ENCODE data around the gene PIGM. TPM values are rescaled to one million over a fixed set of nuclear protein-coding genes. Genes with fewer than 3 reads are reported as not detected.

Gene PIGM
- total RNA-seq, result 1 to 10 TPM; 3.3 to 3.4 TPM
- long read RNA-seq, full-length matches to known transcripts, result 8 of 8 reads
- long read RNA-seq, partial matches to known transcripts, result 0 of 8 reads
- long read RNA-seq, other reads (novel, unspliced or antisense), result 0 of 8 reads

DNA sequence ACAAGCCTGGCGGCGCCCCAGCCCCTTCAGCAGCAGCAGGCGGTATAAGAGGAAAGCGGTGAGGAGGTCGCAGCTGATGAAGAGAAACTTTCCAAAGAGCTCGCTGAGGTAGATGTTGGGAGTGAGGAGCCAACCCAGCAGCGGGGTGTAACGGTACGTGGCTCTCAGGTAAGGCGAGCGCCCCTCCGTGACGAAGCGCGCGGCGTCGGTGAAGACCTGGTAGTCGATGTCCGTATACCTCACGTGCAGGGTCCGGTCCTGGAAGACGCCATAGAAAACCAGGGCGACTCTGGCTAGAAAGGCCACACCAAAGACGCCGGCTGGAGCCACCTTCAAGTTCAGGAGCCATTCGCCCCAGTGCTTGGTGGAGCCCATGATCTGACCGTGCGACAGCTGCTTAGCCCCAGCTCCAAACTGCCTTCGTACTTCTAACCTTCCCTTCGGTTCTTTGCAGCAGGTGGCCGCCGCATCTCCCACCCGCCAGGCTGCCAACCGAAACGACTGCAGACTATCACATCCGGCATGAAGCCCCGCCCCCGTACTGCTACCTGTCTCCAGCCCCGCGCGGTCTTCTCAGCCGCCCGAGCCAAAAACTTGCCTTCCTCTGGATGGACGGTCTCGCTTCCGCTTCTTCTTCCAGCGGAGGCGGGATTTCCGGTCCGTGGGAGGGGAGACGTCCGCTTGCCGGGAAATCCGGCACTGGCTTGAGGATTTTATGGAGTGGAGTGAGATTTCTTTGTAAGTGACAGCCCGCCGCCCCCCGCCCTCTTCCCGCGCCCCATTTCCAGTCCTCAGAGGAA is at the start of gene PIGM:
Gene PIGM, minus strand, starts transcription at position 626 of the 800 bp plus-strand sequence. Its CDS starts 251 bp downstream, at position 375.
- ATAC-seq (peak; percentile 97 to 98), DNase-seq (peak; percentile 96)
- intact Hi-C loops (cut with DNase I), result no loop called here

DNA sequence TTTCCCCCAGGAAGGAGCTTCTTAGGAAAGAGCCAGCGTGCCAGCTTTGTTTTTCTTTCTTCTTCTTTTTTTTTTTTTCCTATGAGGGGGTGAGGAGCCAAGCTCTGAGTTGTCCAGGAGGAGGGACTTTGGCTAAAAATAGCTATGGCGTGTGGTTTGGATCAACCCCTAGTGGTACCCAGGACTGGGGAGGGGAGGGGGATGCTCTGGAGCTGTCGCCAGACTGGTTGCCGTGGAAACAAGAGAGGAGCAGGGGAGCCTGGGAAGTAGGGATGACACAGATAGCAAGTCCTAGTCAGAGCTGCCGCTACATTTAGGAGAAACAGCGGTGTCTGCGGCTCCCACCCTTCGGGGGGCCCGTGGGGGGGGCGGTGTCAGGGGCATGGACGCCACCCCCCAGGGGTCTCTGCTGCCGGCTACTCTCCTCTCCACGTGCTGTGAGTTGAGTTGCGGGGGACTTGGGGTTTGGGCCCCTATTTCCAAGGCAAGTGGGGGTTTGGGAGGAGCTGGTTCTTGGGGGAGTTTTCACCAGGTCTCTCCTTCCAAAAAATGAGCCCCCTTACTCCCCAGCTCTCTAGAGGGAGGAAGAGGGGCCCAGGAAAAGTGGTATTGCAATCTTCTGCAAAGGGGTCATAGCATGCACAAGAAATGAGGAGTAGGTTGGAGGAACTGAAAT is 49.6 kb upstream of the PIGM start, which contains the start of gene KCNJ9:
Gene KCNJ9, plus strand, starts transcription at position 278 of the 676 bp plus-strand sequence. CDS start 2,493 bp downstream, outside the sequence.
- DNase-seq (no peak), ATAC-seq (no peak)
- intact Hi-C loops (cut with DNase I), result loop anchor here in 1 of 2 donors (10.0 kb wide), 1 partner anchor 293 kb away; no protein-coding TSS in a partner anchor

DNA sequence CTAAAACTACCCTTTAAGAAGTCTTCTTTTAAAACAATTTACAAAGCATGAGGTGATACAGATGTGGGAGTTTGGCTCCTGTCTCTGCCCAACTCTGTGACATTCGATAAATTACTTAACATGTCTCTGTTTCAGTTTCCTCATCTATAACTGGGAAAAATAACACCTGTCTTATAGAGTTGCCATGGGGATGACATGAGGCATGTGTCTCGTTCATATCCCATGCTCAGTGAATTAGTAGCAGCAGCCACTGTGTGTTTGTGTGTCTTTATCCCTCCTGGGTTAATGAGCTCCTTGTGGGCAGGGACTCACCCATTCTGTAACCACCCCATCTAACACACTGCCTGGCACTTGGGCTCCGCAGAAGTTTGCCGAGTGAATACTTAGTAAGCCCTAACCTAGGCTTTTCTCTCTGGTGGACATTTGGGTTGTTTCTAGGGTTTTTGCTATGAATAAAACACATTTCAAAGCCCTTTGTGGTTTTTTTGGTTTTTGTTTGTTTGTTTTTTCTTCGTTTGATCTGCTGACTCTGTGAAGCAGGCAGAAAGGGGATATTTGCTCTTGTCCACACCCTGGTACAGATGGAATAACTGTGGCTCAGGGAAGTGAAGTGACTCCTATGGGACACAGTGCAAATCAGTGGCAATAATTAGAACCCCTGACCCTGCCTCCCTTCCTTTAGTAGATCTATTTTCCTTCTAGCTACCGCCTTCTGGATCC is 48.8 kb upstream of the PIGM start:
- intact Hi-C loops (cut with DNase I), result loop anchor here in 1 of 2 donors (10.0 kb wide), 1 partner anchor 294 kb away; no protein-coding TSS in a partner anchor
- ATAC-seq, result no peak
- no peak for DNase-seq

DNA sequence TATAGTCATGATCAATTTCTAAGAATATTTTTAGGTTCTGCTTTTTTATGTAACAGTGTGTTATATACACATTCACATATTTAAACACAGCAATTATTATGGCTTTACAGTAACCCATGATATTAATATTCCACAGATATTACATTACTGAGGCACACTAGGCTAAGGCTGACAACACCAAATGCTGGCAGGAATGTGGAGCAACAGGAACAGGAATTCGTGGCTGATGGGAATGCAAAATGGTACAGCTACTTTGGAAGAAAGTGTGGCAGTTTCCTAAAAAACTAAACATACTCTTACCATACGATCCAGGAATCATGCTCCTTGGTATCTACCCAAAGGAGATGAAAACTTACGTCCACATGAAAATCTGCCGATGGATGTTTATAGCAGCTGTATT is 47.7 kb upstream of the PIGM start:
- intact Hi-C loops (cut with DNase I), result no loop called here
- DNase-seq, result no peak
- no peak for ATAC-seq

DNA sequence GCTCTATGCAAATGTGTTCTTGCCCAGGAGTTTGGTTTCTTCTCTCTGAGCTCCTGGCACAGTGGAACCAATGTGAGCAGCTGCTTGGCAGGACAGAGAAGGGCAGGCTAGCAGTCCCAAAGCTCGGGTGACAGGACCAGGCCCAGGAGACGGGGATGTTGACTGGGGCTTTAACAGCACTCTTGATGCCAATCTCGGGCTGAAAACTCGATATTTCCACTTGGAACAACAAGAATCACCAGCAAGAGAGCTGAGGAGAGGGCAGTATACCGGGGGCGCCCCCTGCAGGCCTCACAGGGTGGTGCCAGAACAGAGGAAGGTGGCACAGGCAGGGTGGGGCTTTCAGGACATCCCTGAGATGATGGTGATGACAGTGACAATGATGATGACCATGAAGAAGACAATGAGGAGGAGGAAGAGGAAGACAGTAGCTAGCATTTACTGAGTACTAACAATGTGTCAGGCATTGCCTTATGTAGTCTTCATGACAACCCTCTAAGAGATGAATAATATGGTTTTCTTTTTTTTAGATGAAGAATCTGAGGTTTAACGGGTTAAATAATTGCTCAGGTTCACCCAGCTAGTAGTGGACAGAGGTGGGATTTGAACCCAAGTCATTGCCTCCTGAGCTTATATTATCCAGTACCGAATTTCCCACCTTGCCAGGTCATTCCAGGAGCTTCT is 46.9 kb upstream of the PIGM start:
- no peak for DNase-seq
- intact Hi-C loops (cut with DNase I), result no loop called here
- ATAC-seq, result peak; percentile 34 to 39

DNA sequence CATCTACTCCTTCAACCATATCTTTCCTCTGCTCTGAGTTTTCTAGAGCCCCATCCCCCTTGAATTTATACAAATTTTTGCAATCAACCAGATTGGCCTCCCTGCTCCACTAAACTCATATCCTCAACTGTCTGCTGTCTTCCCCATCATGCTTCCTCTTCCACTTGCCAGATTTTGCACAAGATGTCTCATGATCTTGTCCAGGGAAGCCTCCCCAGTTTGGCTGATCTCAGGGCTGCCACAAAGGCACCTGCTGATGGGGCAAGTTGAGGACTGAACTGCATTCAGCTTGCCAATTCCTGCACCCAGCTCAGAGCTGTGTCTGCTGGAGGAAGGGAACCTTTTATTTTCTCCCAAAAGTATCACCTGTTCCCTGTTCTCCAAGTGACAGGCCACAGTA is 45.7 kb upstream of the PIGM start:
- ATAC-seq (no peak), DNase-seq (no peak)
- intact Hi-C loops (cut with DNase I), result no loop called here

DNA sequence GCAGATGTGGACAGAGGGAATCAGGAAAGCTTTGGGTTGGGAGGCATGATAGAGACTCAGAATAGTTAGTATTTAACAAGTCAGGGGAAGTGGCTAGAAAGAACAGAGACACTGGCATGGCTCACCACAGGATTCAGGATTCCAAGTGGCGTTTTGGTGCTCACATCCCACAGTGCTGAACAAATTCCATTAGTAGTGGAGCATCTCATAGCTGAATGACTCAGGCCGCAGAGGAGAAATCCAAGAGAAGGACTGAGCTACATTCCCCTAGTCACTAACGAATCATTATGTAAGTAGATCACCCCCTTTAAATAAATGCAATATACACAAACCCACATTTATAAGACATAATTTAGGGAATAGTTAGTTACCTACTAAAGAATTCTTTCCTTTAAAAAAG is 44.5 kb upstream of the PIGM start:
- no peak for ATAC-seq
- DNase-seq, result no peak
- intact Hi-C loops (cut with DNase I), result no loop called here

DNA sequence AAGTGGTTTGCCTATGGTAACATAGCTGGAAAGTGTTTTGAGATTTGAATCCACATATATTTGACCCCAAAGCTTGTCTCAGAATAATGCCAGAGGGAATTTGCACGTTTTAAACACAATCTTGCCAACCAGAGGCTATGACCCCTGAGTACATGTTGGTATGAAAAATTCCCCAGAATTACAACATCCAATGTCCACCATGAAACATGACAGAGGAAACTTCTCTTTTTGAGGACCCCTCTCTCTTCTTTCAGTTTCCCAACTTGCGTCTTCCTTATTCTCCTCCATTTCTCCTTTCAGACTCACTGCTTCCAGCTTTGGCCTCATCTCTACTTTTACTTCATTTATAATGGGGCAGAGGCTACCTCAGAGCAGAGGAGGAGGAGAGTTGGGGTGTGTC is 44.0 kb upstream of the PIGM start:
- DNase-seq (no peak), ATAC-seq (no peak)
- intact Hi-C loops (cut with DNase I), result no loop called here

DNA sequence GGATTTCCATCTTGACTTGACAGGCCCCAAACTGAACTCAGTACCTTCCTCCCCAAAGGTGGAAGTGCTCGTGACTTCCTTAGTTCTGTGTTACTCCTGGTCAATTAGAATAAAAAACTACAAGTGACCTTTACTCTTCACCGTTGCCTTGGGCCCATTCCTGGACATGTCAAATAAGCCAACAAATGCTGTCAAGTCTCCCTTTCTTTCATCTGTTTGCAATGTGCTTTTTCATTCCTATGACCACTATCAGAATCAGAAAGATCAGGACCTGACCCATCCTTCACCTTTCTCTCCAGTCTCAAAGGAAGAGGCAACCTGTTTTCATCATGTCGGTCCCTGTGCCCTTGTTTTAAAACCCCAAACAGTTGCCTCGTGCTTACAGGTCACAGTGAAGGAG is 43.1 kb upstream of the PIGM start:
- DNase-seq (no peak), ATAC-seq (no peak)
- intact Hi-C loops (cut with DNase I), result no loop called here

DNA sequence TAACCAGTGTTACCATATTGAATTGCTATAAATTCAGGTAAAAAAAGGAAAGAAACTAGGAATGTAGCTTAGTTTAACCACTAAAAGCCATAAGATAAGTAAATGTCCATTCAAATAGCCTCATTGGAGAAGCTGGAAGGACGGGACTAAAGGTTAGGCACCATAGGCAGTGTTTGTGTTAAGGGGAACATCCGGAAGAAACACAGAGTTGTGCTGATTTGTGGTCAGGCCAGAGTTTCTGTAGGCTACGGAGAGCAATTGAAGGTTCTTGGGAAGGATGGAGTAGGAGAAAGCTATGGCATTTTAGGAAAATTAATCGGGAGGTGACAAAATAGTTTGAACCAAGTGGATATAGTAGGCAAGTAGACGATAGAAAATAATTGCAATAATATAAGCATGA is 39.5 kb upstream of the PIGM start:
- ATAC-seq (no peak), DNase-seq (no peak)
- intact Hi-C loops (cut with DNase I), result no loop called here

DNA sequence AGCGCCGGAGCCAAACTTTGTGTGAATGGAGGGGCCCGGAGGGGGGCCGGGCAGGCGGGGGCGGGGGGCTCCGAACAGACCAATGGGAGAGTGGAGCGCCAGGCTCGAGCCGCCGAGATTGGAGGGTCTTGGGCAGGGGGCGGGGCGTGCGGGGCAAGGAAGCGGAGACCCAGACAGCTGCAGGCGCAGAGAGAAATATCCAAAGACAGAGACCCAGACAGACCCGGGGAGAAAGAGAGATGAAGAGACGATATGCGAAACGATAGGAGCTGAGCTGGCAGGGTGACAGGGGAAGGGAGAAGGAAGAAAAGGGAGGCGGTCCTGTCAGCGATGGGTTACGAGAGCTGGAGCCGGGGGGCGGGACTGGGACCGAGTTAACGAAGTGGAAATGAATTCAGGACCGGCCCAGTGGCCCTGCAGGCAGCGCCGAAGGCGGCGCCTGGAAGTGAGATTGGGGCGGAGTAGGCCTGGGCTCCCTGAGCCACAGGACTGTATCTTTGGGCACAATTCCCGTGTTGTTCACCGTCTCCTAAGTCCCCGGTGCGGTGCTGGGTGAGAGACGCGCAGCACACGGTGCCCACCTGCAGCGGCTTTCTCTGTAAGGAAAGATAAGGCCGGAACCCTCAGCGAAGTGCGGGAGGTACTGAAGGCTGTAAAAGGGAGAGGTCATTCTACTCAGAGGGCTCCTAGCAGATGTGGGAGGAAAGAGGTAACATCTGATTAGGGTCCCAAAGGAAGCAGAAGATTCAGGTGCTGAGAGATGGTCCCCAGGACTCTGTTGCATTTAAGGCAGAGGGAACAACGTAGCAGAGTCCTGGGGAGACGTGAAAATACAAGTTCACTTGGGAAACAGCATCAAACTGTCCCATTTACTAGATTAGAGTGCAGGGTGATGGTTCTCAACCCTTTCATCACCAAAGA is 38.7 kb upstream of the PIGM start:
- ATAC-seq (peak; percentile 95 to 97), DNase-seq (peak; percentile 87)
- intact Hi-C loops (cut with DNase I), result no loop called here

DNA sequence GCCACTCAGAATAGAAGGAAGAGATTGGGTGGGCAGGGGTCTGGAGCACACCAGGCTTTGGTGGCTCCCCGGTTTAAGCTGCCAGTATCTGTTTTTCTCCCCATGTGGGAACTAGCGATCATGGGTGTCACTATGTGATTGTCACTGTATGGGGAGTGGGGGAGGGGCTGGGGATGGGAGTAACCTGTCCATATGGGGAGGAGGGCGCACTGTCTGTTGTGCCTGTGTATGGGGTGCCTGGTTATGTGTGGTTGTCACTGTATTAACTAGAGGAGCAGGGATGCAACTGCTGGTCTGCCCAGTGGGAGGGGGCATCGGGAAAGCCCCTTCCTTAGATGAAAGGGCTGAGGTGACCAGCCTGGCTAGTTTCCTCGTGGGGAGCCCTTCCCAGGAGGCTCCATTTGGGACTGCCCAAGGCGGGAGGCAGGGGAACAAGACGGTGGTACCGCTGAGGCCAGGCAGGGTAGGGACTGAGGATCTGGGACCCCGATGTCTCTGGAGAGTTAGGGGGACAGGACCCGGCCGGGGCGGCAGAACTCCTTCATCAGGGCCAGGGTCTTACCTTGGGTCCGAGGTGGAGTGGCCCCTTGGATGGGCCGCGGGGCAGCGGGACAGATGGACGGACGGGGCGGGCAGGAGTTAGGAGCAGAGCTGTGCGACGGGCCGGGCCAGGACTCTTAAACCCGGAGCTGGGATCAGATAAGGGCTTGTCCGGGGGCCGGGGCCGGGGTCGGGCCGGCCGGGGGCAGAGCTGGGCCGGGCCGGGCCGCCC is 37.9 kb upstream of the PIGM start, which contains the start of gene KCNJ10:
Gene KCNJ10, minus strand, starts transcription at position 701 of the 772 bp plus-strand sequence. CDS start 27,628 bp downstream, outside the sequence.
- ATAC-seq (peak in 1 of 2 donors; percentile 76), DNase-seq (no peak)
- intact Hi-C loops (cut with DNase I), result no loop called here

DNA sequence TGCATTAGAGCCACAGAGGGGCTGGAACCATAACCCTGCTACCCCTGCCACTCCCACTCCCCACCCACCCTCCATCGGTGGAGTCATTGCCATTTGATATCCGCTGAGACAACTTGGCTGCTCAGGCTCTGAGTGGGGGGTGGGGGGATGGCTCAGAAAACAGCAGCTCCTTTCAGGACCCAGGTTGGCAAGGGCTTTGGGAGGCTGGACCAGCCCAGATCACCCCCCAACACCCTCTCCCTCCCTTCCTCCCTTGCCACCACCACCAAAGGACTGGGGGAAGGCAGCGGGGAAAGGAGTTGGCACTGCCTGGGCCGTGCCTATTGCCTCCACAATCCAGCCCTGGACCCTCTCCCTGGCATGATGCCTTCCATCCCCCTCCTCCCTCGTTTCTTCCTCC is 36.4 kb upstream of the PIGM start:
- ATAC-seq, result no peak
- intact Hi-C loops (cut with DNase I), result no loop called here

DNA sequence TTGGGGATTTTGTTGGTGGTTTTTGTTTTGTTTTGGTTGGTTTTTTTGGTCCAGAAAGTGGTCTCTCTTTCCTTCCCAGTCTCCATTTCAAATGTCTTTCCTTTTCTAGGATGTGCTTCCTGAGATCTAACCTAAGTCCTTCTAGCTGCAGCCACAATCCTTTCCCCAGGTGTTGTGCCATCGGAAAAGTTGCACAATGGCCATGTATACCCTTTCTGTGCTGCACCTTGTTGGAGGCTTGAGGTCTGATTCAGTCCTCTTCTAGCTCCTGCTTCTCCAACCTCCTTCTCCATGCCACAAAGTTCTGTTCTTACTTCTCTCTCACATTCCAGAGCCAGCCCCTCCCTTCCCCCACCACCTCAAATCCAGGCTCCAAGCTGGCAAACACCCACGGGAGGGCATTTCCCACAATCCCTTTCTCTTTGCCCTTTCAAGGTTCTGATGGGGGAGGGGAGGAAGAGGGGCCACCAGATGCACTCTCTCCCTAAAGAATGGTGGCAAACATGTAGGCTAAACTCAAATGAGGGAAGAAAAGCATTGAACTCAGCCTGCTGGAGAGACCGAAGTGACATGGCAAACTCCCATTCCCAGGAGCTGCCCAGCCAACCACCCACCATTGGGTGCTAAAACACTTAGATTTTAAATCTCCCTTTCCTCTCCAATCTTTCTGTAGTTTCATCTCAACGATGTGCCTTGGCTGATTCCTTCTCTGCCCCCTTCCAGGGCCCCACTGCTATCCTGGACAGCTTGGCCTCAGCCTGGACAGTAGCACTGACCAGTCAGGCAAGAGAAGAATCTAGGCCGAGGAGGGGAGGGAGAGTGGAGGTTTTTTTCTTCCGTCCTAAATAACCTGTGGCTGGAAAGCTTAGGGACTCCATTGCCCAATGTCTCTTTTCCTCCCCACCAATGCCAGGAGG is 35.3 kb upstream of the PIGM start:
- no peak for ATAC-seq
- intact Hi-C loops (cut with DNase I), result no loop called here

More for the DNA sequence above, 36.4 kb upstream of the PIGM start:
- no peak for DNase-seq

DNA sequence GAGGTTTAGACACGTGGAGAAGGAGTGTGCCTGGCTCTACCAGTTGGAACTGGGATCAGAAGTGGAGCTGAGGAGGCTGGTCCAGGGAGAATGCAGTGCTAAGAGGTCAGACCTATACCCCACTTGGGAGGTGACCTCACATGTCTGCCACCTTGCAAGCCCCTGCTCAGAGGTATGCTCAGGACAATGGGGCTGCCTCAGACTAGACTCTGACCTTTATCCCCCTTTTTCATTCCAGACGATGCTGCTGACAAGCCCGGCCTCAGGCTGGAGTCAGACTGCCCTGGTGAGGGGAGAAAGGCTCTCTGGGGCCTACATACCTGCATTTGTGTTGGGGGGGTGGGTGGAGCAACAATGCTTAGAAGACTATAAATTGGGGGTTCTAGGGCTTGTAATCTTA is 33.0 kb upstream of the PIGM start:
- intact Hi-C loops (cut with DNase I), result no loop called here
- ATAC-seq (no peak), DNase-seq (no peak)

More for the DNA sequence above, 35.3 kb upstream of the PIGM start:
- no peak for DNase-seq

DNA sequence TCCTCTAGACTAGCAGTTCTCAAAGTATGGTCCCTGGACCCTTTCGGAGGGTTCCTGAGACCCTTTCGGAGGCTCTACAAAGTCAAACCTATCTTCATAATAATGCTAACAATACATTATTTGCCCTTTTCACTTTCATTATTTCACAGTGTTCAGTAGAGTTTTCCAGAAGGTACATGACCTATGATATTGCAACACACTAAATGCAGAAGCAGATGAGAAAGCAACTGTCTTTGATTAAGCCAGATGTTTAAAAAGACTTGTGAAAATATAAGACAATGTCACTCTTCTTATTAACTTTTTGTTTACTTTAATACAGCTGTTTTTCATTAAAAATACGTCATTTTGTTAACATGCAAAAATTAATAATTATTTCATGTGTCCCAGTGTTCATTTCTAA is 32.4 kb upstream of the PIGM start:
- intact Hi-C loops (cut with DNase I), result no loop called here
- no peak for ATAC-seq

More for the DNA sequence above, 32.4 kb upstream of the PIGM start:
- no peak for DNase-seq

Measured in left cardiac atrium (tissue), 4 donors.